K562 (cell line): ENCODE measurements around the gene LRRC15. TPM values are rescaled to one million over a fixed set of nuclear protein-coding genes. Genes with fewer than 3 reads are reported as not detected.

Source experiments
- BMI1 ChIP-seq: fragments of 150-350 bp; IDR thresholded peaks from 2 replicates; pipeline ENCODE4 v1.6.1; 2014; ENCODE audit warnings: low read length
- CHCHD3 ChIP-seq: fragments of 250-450 bp; sonication (Bioruptor Pico); IDR thresholded peaks from 2 replicates; pipeline ENCODE4 v2.1.2; 2022; ENCODE audit warnings: mild to moderate bottlenecking
- E2F3 ChIP-seq: fragments of 250-450 bp; sonication (Bioruptor Pico); IDR thresholded peaks from 2 replicates; pipeline ENCODE4 v1.4.0; 2020; ENCODE audit warnings: mild to moderate bottlenecking
- E4F1 ChIP-seq: fragments of 250-450 bp; sonication (Bioruptor Pico); IDR thresholded peaks from 2 replicates; pipeline ENCODE4 v1.5.0; 2021; ENCODE audit warnings: mild to moderate bottlenecking, borderline replicate concordance
- ELF1 ChIP-seq: fragments of 200-800 bp; sonication (Bioruptor generic); IDR thresholded peaks from 2 replicates; pipeline ENCODE4 v1.6.1; 2016; ENCODE audit warnings: missing genetic modification characterization, missing compliant biosample characterization
- MEF2A ChIP-seq: IDR thresholded peaks from 2 replicates; pipeline ENCODE4 v1.6.1; 2011; ENCODE audit warnings: low read depth, mild to moderate bottlenecking, low read length, moderate library complexity; ENCODE audit not compliant: control insufficient read depth
- PRDM10 ChIP-seq: fragments of 450-650 bp; IDR thresholded peaks from 2 replicates; pipeline ENCODE4 v1.6.1; 2018; ENCODE audit not compliant: partially characterized antibody
- ZNF24 ChIP-seq: fragments of 450-650 bp; IDR thresholded peaks from 2 replicates; pipeline ENCODE4 v1.6.1; 2016
- polyA plus RNA-seq, 8 experiments: library from polyadenylated mRNA; depleted of rRNA in 4 of 8; stranded (reverse) in 5 of 8; unstranded in 3 of 8; fragments of >200 nt; fragmentation: Nextera tagmentation in 2 of 8; fragmentation: Illumina TruSeq in 1 of 8; extraction: Ambion mirVana in 2 of 8; extraction: Trizol in 1 of 8; gene quantifications; 2 replicates each; pipeline versions ENCODE4 v1.2.1 to v1.2.3, GENCODE V29; 2011 to 2014; ENCODE audit warnings: inconsistent platforms in 1 of 8, missing spikeins in 1 of 8
- total RNA-seq, 7 experiments: library from RNA; depleted of rRNA in 6 of 7; stranded (reverse); fragments of >200 nt in 6 of 7; fragmentation: Illumina TruSeq in 2 of 7; extraction: Trizol in 2 of 7; gene quantifications; 2 replicates each; pipeline versions ENCODE4 v1.2.1 to v1.2.3, GENCODE V29; 2011 to 2021; ENCODE audit warnings: low replicate concordance in 1 of 7

LRRC15 gene
- total and polyA plus RNA-seq, 9 of the 15 experiments (the other 6 are each of a cell fraction or from before 2014, with no cell fraction given): not detected

GRCh38 chr3:194351080-194351672 is 18.4 kb downstream of the LRRC15 start, which contains the start of gene CPN2 (continued):
- peak; percentile 46 for TF ChIP-seq PRDM10
- TF ChIP-seq ZNF24: no peak
- no peak for TF ChIP-seq ELF1 (tag)
- no peak for TF ChIP-seq MEF2A
- TF ChIP-seq E2F3 (CRISPR knock-in tag): no peak
- no peak for TF ChIP-seq BMI1
- TF ChIP-seq CHCHD3 (CRISPR knock-in tag): no peak
- TF ChIP-seq E4F1 (CRISPR knock-in tag): no peak
